SIG-M5 (cell line): Measurements from ENCODE around the gene TSPOAP1.

Source experiments
- DNase-seq: peaks from one replicate; lab custom pipeline; 2025; lab: John Stamatoyannopoulos, UW

The TSPOAP1 gene, protein sequence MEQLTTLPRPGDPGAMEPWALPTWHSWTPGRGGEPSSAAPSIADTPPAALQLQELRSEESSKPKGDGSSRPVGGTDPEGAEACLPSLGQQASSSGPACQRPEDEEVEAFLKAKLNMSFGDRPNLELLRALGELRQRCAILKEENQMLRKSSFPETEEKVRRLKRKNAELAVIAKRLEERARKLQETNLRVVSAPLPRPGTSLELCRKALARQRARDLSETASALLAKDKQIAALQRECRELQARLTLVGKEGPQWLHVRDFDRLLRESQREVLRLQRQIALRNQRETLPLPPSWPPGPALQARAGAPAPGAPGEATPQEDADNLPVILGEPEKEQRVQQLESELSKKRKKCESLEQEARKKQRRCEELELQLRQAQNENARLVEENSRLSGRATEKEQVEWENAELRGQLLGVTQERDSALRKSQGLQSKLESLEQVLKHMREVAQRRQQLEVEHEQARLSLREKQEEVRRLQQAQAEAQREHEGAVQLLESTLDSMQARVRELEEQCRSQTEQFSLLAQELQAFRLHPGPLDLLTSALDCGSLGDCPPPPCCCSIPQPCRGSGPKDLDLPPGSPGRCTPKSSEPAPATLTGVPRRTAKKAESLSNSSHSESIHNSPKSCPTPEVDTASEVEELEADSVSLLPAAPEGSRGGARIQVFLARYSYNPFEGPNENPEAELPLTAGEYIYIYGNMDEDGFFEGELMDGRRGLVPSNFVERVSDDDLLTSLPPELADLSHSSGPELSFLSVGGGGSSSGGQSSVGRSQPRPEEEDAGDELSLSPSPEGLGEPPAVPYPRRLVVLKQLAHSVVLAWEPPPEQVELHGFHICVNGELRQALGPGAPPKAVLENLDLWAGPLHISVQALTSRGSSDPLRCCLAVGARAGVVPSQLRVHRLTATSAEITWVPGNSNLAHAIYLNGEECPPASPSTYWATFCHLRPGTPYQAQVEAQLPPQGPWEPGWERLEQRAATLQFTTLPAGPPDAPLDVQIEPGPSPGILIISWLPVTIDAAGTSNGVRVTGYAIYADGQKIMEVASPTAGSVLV (N-terminal part only)

DNA sequence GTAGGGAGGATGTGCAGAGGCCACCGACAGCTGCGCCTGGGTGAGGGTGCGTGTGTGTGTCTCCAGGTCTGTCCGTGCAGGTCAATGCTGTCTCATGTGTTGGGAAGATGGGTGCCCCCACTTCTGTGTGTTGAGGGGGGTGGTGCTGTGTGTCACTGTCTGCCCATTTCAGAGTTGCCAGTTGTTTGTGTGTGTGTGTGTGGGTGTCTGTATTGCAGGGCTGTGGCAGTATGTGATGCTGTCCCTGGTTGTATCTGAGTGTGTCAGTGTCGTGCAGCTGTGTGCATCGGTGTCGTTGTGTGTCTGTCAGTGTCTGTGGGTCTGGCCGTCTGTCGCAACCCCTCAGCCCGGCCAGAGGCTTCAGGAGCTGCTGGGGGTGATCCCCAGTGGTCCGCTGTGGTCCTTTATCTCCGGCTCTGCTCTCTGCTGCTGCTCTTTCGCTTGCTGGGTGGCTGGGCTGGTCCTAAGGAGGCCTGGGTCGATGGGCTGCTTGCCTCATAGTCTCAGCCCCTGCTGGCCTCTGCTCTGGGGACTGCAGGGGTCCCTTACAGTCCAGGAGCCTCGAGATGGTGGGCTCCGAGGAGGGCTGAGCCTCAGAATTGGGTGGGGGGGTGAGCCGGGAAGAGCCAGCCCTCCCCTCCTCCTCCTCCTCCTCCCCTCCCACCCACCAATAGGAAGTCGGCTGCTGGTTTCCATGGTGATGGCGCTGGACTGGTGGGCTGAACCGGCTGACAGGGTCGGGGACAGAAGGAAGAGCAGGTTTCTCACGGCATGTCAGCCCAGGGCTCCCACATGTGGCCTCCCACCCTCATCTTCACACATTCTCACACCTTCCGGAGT, at the start of gene TSPOAP1:
TSS of gene TSPOAP1 (minus strand) at position 601 of the 840 bp plus-strand sequence. CDS start 875 bp downstream, outside the sequence.
- DNase-seq, result no peak

GRCh38 chr17:58377661-58378060, 49.1 kb upstream of the TSPOAP1 start:
- DNase-seq, result no peak

DNA sequence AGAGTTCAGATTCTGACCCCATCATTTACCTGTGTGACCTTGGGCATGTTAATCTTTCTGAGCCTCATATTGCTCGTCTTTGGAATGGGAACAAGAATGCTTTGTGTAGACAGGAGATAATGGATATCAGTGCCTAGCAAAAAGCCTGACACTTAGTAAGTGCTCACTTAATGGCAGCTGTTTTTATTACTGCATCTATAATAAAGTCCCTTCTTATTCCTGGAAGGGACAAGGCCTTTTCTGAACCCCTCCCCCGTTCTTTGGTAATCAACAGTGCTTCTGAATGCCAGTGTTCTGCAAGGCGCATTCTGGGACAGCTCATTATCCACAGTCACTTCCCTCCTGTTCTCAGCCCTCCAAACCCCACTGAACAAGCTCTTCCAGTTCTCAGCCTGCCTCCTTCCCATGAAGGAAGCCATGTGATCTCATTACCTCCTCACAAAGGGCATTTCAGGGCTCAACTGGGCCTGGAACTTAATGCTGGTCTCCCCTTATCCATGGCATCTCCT, 48.6 kb upstream of the TSPOAP1 start:
- DNase-seq, result no peak

DNA sequence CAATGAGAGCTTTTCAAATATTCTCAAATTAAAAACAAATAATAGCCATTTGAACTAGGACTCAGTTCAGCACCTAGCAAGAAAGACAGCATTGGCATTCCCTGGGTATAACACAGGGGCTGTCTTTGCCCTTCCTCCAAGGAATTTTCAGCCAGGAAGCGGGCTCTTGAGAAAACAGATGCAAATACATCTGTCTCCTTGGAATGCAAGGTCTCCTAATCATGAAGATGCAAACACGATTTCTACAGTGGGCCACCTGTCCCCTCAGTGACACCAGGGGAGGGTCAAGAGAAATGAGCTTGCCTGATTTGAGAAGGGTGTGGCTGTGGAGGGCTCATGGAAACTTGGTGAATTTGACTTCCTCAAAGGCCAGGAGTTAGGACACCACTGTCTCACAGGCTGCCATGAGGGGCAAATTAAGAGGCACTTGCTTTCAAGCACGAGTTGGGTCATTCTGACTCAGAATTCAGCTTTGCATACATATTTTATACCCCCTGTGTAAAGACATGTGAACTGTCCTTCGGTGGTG, 47.9 kb upstream of the TSPOAP1 start:
- DNase-seq, result no peak

DNA sequence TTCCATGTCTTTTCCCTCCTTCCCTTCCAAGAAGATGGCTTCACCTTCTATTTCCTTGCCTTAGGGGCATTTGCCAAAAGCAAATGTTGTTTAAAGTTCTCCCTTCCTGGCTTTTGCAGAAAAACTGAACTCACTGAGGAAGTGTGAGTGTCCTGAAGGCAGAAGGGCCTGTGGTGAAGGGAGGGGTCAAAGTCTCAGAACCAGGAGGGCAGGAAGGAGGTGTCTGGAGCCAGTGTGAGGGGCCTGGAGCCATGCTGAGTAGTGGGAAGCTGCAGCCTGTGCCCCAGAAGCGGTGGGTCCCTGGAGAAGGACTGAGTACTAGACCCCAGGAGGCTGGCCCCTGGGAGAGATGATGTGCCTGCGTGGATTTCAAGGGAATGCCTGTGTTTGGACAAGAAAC, 47.2 kb upstream of the TSPOAP1 start:
- DNase-seq, result no peak

DNA sequence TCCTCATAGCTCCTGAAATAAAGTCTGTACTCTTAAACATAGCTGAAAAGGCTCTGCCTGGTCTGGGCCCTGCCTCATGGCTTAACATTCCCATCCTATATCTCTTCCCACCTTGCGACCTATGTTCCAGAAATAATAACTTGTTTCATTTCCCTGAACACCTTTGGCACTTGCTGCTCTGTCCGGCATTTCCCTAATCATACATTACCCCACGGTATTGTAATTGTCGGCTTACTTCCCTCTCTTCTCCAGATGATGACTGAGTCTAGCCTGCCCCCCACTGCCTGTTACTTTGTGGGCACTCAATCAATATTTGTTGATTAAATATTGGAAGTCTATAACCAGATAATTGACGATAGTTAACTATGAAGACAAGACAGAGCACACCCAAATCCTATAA, 46.7 kb upstream of the TSPOAP1 start:
- DNase-seq, result no peak

GRCh38 chr17:58373923-58374322, 45.3 kb upstream of the TSPOAP1 start:
- DNase-seq, result no peak

GRCh38 chr17:58373003-58373402, 44.4 kb upstream of the TSPOAP1 start:
- DNase-seq, result no peak

GRCh38 chr17:58371300-58371950, 42.8 kb upstream of the TSPOAP1 start:
- DNase-seq, result no peak

GRCh38 chr17:58370716-58371115, 42.1 kb upstream of the TSPOAP1 start:
- DNase-seq, result no peak

DNA sequence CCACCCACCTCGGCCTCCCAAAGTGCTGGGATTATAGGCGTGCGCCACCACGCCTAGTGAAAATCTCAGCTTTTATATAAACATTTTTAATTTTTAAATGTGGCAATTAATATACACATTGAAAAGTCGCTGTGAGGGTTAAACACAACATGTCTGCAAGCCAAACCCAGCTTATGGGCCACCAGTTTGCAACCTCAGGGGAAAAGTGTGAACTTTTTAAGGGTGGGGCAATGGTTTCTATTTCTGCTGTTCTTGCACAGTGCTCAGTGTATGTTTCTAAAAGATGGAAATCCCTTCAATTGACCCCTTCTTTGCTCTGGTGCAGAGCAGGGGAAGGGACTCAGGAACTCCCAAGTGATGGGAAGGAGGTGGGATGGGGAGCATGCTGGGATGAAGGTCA, 41.7 kb upstream of the TSPOAP1 start:
- DNase-seq, result no peak

DNA sequence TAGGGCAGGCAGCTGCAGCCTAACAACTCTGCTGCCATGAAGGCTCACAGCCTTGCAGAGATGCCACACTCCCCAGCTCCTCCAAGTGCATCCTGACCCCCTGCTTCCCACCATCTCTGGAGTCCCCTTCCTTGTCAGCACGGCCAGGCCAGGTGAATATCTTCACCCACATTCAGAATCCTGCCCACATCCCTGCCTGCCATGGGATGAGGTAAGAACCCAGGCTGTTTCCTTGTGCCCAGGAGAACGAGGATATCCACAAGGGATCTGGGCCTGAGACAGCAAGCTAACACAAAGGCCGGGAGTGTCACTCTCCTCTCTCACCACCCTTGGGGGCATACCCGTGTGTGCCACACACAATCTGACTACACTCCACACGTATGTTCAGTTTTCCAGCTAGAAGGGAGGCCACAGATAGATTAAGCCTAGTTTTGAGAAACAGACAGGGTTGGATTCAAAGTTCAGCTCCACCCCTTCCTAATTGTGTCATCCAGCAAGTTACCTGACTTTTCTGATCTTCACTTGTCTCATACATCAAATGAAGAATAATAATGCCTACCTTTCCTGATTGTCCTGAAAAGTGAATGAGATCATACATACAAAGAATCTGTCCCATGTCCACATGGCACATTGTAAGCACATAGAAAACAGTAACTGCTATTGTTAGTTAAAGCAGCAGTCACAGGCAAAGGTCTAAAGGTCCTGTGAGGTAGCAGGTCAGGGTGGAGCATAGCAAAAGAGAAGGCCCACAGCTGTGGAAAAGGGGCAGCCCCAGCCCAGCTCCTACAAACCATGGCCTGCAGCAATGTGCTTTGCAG, 40.8 kb upstream of the TSPOAP1 start:
- DNase-seq, result no peak

DNA sequence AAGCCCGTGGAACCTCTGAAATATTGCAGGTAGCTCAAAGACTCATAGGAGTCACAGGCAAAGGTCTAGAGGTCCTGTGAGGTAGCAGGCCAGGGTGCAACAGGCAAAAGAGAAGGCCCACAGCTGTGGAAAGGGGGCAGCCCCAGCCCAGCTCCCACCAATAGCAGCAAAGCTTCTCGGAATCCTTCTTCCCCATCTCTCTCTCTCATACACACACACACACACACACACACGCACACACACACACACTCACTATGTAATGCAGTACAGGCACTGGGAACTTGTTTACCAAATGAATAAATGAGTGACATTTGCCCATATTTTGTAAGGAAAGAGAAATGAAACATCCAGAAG, 40.2 kb upstream of the TSPOAP1 start:
- DNase-seq, result no peak

GRCh38 chr17:58367461-58367860, 38.9 kb upstream of the TSPOAP1 start:
- DNase-seq, result no peak

GRCh38 chr17:58365980-58366595, 37.5 kb upstream of the TSPOAP1 start:
- DNase-seq, result no peak

DNA sequence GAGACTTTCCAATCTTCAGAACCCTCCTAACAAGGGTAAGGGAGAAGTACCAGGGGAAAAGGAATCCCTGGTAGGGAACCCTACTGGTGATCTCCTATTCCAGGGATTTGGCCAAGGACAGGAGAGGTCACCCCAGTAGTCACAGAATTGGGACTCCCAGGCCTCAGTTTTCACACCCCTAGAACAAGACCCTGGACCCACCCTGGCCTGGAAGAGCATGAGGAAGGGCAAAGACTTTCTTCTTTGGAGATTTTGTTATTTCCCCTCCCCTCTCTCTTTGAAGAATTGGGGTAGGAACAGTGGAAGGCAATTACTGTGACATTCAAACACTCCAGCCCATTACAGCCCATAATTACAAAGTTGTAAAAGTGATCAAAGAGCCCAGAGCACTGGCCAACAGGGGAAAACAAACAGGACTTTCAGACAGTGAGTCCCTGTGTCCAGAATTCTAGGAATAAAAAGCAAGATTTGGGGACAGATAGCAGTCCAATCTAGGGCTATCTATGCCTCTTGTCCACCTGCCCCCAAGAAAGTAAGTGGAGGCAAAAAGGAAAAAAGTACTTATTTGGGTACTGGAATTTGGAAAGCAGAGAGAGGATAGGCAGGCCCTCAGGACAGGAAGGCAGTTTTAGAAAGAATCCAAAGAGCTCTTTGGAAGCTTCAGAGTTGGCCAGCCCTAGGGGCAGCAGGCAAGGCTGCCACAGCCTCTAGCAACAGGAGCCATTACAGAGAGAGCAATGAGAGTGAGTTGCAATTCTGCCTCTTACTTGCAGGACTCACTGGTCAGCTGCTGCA, 36.8 kb upstream of the TSPOAP1 start:
- DNase-seq, result no peak

DNA sequence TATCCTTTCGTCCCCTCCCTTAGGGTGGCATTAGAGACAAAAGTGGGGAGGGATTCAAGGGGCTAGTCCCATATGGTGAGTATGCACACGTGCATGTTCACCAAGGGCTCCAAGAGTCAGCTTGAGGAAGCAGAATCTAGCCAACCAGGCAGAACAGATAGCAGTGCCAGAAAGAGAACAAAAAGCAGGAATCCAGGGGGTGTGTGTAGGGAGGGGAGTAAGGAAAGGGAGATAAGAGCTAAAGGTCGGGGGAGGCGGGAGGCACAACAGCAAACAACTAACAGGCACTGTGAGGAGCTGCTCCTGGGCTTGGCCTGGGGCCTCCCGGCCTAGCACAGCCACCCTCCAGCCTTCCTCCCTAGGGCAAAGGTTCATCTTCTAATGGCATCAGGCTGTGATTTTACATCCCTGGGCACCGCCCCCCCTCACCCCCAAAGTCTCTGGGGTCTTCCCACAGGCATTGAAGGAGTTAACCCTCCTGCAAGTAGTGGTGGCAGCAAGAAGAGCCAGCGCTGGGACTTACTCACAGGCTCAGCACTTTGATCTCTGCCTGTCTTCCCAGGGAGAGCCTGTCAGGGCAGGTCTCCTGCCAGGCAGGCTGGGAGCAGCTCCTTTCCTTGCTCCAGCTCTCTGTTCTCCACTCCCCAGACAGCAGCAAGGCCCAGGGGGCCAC, 35.8 kb upstream of the TSPOAP1 start:
- no peak for DNase-seq
